Measurements from ENCODE around the gene ZNF511.
A peak's percentile ranks its signal among the peaks of the same experiment; 100 is the strongest.

ZNF511 gene, protein sequence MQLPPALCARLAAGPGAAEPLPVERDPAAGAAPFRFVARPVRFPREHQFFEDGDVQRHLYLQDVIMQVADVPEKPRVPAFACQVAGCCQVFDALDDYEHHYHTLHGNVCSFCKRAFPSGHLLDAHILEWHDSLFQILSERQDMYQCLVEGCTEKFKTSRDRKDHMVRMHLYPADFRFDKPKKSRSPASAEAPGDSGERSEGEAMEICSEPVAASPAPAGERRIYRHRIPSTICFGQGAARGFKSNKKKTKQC

DNA sequence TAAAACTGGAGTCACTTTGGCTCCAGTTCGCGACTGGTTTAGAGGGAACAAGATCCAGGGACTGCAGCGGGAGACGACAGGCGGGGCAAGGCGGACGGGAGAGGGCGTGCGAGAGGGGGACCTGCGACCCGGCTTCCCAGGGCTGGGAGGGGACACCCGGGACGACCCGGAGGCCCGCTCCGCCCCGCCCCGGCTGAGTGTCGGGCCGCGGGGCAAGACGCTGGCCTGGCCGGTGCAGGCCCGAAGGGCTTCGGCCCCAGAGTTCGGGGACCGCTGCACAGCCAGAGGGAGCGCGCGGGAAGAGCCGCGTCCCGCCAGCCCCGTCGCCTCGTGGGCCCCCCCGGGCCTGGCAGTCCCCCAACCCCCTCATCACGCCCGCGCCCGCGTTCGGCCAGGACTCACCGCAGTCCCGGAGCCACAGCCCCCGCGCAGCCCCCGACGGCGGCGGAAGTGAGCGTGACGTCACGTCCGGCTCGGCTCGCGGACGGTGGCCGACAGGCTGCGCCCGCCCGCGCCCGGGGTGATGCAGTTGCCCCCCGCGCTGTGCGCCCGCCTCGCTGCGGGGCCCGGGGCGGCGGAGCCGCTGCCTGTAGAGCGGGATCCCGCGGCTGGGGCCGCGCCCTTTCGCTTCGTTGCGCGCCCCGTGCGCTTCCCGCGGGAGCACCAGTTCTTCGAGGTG lies at the start of gene ZNF511, which contains the start of gene TUBGCP2:
Gene ZNF511, plus strand, starts transcription at position 494 of the 679 bp plus-strand sequence. Its CDS starts 30 bp downstream, at position 524.
Gene TUBGCP2, minus strand, starts transcription at position 452 of the 679 bp plus-strand sequence. CDS start 5,931 bp downstream, outside the sequence.
- peak; percentile 8 for TF ChIP-seq CTCF (IDR thresholded peaks at IDR 0.05; ENCODE audit: low read depth, low read length, missing control alignments)
- H3K4me3 ChIP-seq (replicated peaks; ENCODE audit: low read depth, low read length), result peak within 1 kb of the TSS; percentile 94
- no peak for DNase-seq (ENCODE audit: extremely low read depth, low read depth)

DNA sequence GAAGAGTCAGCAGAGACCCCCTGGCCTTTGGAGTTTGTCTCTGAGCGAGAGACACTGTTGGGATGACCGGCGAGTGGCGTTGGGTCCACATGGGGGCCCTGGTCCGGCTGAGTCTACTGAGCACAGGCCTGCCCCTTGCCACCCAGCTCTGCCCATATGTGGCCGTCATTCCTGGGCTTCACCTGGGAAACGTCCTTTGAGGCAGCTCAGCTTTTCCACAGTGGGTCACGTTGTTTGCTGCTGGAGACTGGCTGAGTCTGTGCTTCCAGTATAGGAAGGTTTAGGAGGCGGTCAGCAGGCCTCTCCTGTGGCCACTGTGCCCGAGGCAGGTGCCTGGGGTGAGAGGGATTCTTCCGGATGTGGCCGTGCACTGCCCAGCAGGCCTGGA lies 49.1 kb upstream of the ZNF511 start:
- no peak for TF ChIP-seq CTCF (IDR thresholded peaks at IDR 0.05; ENCODE audit: low read depth, low read length, missing control alignments)
- DNase-seq (ENCODE audit: extremely low read depth, low read depth), result no peak
- H3K4me3 ChIP-seq (replicated peaks; ENCODE audit: low read depth, low read length), result no peak overlapping the region

DNA sequence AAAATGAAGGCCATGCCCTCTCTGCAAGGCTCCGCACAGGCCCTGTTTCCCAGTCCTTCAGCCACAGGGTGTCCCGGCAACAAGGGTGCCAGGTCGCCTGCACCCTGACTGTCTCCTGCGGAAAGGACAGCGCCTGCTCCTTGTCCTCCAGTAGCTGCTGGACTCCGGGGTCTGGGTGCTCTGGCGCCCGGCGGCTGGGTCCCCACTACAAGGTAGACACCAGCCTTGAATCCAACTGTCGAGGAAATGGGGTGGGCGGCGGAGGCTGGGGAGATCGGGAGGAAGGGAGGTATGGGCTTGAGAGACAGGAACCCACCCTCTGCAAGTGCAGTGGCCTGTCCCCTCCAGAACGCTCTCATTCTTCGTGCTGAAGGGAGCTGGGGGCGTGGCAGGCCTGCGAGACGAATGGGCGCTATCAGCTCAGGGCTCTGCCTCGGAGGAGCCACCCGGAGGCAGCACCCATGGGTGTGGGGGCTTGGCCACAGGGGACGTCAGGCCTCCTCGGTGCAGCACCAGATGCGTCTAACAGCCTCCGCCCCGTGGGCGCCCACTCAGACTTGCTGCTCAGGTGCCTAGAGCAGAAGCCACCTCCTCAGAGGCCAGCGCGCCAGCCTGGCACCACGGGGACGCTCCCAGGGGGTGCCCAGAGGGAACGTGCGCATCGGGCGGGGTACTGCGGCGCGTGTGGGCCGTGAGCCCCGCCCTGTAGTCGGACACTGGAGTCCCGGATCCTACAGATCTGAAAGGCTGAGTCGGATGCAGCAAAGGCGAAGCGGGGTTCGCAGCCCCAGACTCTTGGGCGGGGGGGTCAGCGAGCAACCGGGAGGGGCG lies 47.6 kb upstream of the ZNF511 start:
- DNase-seq (ENCODE audit: extremely low read depth, low read depth), result no peak
- TF ChIP-seq CTCF (IDR thresholded peaks at IDR 0.05; ENCODE audit: low read depth, low read length, missing control alignments), result no peak
- H3K4me3 ChIP-seq (replicated peaks; ENCODE audit: low read depth, low read length), result peak overlapping the region; percentile 29

GRCh38 chr10:133261726-133262325 lies 46.9 kb upstream of the ZNF511 start:
- no peak for TF ChIP-seq CTCF (IDR thresholded peaks at IDR 0.05; ENCODE audit: low read depth, low read length, missing control alignments)
- no peak for DNase-seq (ENCODE audit: extremely low read depth, low read depth)
- peak overlapping the region; percentile 29 for H3K4me3 ChIP-seq (replicated peaks; ENCODE audit: low read depth, low read length)

DNA sequence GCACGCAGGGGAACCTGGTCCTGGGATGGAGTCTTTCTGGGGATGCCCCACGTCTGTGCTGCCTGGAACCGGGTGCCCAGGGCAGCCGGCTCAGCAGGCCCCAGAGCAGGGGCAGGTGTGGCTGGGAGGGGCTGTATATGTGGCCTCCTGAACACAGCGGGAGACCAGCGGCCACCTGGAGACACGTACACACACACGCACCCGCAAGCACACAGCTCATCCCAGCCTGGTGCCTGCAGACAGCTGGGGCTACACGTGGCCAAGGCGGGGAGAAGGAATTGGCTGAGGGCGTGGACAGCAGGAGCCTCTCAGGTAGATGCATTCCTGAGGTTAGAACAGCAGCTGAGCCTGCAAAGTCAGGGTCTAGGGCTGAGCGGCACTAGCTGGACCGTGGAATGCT lies 46.0 kb upstream of the ZNF511 start:
- TF ChIP-seq CTCF (IDR thresholded peaks at IDR 0.05; ENCODE audit: low read depth, low read length, missing control alignments), result no peak
- no peak for DNase-seq (ENCODE audit: extremely low read depth, low read depth)
- H3K4me3 ChIP-seq (replicated peaks; ENCODE audit: low read depth, low read length), result no peak overlapping the region

- no peak for TF ChIP-seq CTCF (IDR thresholded peaks at IDR 0.05; ENCODE audit: low read depth, low read length, missing control alignments)
- DNase-seq (ENCODE audit: extremely low read depth, low read depth), result no peak
- no peak overlapping the region for H3K4me3 ChIP-seq (replicated peaks; ENCODE audit: low read depth, low read length)
These were observed 45.0 kb upstream of the ZNF511 start for GRCh38 chr10:133263674-133264073.

Data from HFF-Myc (cell line).